Measurements from ENCODE around the gene TEX38.

Gene TEX38

DNA sequence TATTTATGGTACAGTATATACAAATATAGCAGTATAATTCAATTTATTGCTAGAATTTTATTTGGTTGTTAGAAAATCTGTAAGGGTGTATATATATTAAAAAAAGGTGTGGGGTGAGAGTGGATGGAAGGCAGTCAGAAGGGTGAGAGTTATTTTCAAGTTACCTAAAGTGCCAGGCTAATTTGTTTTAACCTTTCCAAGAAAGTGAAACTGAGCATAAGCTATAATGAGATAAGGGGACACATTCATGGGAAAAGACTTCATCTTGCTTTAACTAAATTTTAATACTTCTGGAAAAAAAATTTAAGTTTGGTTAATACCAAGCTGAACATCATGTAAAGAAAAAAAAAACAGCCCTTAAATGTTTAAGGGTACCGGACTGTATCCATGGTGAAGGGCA, 4.9 kb downstream of the TEX38 start:
- TF ChIP-seq, protein P1, sequence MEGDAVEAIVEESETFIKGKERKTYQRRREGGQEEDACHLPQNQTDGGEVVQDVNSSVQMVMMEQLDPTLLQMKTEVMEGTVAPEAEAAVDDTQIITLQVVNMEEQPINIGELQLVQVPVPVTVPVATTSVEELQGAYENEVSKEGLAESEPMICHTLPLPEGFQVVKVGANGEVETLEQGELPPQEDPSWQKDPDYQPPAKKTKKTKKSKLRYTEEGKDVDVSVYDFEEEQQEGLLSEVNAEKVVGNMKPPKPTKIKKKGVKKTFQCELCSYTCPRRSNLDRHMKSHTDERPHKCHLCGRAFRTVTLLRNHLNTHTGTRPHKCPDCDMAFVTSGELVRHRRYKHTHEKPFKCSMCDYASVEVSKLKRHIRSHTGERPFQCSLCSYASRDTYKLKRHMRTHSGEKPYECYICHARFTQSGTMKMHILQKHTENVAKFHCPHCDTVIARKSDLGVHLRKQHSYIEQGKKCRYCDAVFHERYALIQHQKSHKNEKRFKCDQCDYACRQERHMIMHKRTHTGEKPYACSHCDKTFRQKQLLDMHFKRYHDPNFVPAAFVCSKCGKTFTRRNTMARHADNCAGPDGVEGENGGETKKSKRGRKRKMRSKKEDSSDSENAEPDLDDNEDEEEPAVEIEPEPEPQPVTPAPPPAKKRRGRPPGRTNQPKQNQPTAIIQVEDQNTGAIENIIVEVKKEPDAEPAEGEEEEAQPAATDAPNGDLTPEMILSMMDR (IDR thresholded peaks at IDR 0.05; ENCODE audit: low read depth, low read length) = no peak
- no peak for TF ChIP-seq EZH2phosphoT487 (IDR thresholded peaks at IDR 0.05; ENCODE audit: low read depth)
- H3K4me1 ChIP-seq (ENCODE audit: low read length) = no peaks in the 10 kb centered on the region
- H3K4me3 ChIP-seq (ENCODE audit: low read length) = no peak overlapping the region
- no peak overlapping the region for H3K27ac ChIP-seq (ENCODE audit: low read length)
- H3K79me2 ChIP-seq (ENCODE audit: low read length) = no peaks in the 10 kb centered on the region
- no peaks in the 10 kb centered on the region for H4K20me1 ChIP-seq (ENCODE audit: insufficient read depth, low read length)
- no peak overlapping the region for H3K4me2 ChIP-seq (ENCODE audit: low read length)
- no peaks in the 10 kb centered on the region for H3K27me3 ChIP-seq (ENCODE audit: low read depth, low read length)
- H3K9ac ChIP-seq (ENCODE audit: low read length) = no peak overlapping the region
- H3K9me3 ChIP-seq (ENCODE audit: insufficient read depth, low read length) = no peaks in the 10 kb centered on the region
- H2AFZ ChIP-seq (ENCODE audit: low read depth, low read length) = no peak overlapping the region
- H3K36me3 ChIP-seq (replicated peaks; ENCODE audit: low read depth, low read length) = peaks cover 15% of the 10 kb centered on the region

DNA sequence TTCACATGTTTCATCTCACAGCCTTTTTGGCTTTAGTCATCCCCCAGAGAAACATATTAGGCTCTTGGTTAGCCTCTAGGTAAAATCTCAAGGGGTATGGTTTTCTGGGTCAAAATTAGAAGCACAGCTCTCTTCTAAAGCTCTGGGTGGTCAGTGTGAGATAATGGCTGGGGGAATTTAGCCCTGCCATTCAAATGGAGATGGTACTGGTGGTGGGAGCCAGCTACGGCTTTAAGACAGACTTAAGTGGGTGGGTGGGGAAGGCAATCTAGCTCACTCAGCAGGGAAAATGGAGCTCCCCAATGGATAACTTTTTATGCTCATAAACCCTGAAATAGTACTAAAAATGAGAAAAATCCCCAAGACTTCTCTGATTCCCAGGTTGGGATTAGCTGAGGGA, 5.7 kb downstream of the TEX38 start:
- TF ChIP-seq, protein P1 (IDR thresholded peaks at IDR 0.05; ENCODE audit: low read depth, low read length) = no peak
- no peak for TF ChIP-seq EZH2phosphoT487 (IDR thresholded peaks at IDR 0.05; ENCODE audit: low read depth)
- H3K36me3 ChIP-seq (replicated peaks; ENCODE audit: low read depth, low read length) = peaks cover 21% of the 10 kb centered on the region
- H3K4me3 ChIP-seq (ENCODE audit: low read length) = no peak overlapping the region
- H3K4me1 ChIP-seq (ENCODE audit: low read length) = no peaks in the 10 kb centered on the region
- H3K27ac ChIP-seq (ENCODE audit: low read length) = no peak overlapping the region
- no peak overlapping the region for H3K4me2 ChIP-seq (ENCODE audit: low read length)
- H3K27me3 ChIP-seq (ENCODE audit: low read depth, low read length) = no peaks in the 10 kb centered on the region
- H3K79me2 ChIP-seq (ENCODE audit: low read length) = no peaks in the 10 kb centered on the region
- no peaks in the 10 kb centered on the region for H4K20me1 ChIP-seq (ENCODE audit: insufficient read depth, low read length)
- no peak overlapping the region for H2AFZ ChIP-seq (ENCODE audit: low read depth, low read length)
- no peaks in the 10 kb centered on the region for H3K9me3 ChIP-seq (ENCODE audit: insufficient read depth, low read length)
- no peak overlapping the region for H3K9ac ChIP-seq (ENCODE audit: low read length)

DNA sequence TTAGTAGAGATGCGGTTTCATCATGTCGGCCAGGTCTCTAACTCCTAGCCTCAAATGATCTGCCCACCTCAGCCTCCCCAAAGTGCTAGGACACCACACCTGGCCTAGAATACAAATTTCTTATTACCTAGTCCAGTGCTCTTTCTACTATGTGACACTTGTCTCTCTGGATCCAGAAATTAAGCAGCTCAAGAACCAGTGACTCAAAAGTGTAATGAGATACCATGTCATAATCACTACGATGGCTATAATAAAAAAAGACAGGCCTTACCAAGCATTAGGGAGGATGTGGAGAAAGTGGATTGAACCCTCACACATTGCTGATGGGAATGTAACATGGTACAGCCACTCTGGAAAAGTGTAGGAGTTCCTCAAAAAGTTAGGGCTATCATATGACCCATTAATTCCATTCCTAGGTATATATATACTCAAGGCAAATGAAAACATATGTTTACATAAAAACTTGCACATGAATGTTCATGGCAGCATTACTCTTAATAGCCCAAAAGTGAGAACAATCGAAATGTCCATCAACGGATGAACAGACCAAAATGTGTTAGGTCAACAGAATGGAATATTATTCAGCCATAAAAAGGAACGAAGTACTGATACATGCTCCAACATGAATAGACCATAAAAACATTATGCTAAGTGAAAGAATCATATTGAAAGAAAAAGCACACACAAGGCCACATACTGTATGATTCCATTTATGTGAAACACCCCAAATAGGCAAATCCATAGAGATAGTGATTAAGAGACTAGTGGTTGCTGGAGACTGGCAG, 8.3 kb downstream of the TEX38 start:
- Histone ChIP-seq H3K27ac (ENCODE audit: low read length) (no peak overlapping the region), H3K27me3 (ENCODE audit: low read depth, low read length) (no peaks in the 10 kb centered on the region), H3K4me2 (ENCODE audit: low read length) (no peak overlapping the region), H3K4me1 (ENCODE audit: low read length) (no peaks in the 10 kb centered on the region), H2AFZ (ENCODE audit: low read depth, low read length) (no peak overlapping the region), H3K79me2 (ENCODE audit: low read length) (no peaks in the 10 kb centered on the region), H3K9ac (ENCODE audit: low read length) (no peak overlapping the region), H3K36me3 (replicated peaks; ENCODE audit: low read depth, low read length) (peaks cover 27% of the 10 kb centered on the region), H4K20me1 (ENCODE audit: insufficient read depth, low read length) (no peaks in the 10 kb centered on the region), H3K9me3 (ENCODE audit: insufficient read depth, low read length) (no peaks in the 10 kb centered on the region), H3K4me3 (ENCODE audit: low read length) (no peak overlapping the region)
- TF ChIP-seq, protein P1 (IDR thresholded peaks at IDR 0.05; ENCODE audit: low read depth, low read length) = no peak

DNA sequence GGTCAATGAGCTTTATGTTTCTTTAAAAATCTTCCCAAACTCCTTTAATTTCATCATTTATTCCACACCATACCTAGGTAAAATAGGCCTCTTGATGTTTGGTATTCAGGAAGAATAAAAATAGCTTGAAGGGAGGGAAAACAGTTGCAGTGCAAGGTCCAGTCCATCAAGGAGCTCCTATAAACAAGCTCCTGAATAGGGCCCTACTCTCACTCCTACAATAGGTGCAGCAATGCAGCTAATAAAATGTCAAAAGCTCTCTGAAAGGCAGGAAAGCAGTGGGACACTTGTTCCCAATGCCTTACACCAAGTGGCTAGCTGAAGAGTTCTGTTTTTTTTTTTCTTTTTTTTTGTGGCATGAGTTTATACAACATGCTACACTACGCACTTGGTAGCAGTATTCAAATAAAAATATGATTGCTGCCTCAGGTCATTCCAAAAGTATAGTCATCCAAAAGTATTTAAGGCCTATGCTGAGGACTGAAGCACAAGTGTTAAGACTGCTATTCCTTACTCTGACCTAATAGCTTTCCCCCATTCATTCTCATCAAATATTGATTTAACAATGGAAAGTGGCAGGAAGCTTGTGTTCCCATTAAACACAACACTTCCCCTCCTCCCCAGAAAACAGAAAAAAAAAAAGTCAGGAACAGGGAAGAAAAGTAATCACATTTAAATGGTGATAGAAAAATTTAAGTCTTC, 9.8 kb downstream of the TEX38 start:
- Histone ChIP-seq H3K36me3 (replicated peaks; ENCODE audit: low read depth, low read length) (peaks cover 30% of the 10 kb centered on the region), H3K9me3 (ENCODE audit: insufficient read depth, low read length) (no peaks in the 10 kb centered on the region), H3K4me3 (ENCODE audit: low read length) (no peak overlapping the region), H3K4me1 (ENCODE audit: low read length) (no peaks in the 10 kb centered on the region), H3K79me2 (ENCODE audit: low read length) (no peaks in the 10 kb centered on the region), H3K27ac (ENCODE audit: low read length) (no peak overlapping the region), H4K20me1 (ENCODE audit: insufficient read depth, low read length) (no peaks in the 10 kb centered on the region), H3K4me2 (ENCODE audit: low read length) (no peak overlapping the region), H3K27me3 (ENCODE audit: low read depth, low read length) (no peaks in the 10 kb centered on the region), H3K9ac (ENCODE audit: low read length) (no peak overlapping the region), H2AFZ (ENCODE audit: low read depth, low read length) (no peak overlapping the region)
- no peak for TF ChIP-seq EZH2phosphoT487 (IDR thresholded peaks at IDR 0.05; ENCODE audit: low read depth)
- TF ChIP-seq, protein P1 (IDR thresholded peaks at IDR 0.05; ENCODE audit: low read depth, low read length) = no peak
